Esophagus squamous epithelium (tissue), 5 donors: ENCODE results near the gene FAM241A. TPM values are rescaled to one million over a fixed set of nuclear protein-coding genes. Genes with fewer than 3 reads are reported as not detected.
"Not testable (repeated sequence)": the region's sequence is repeated elsewhere in the genome, so short reads cannot be mapped to it uniquely, and the experiment has no call there.

ENCODE experiments used
- DNase-seq: peaks from one replicate; lab custom pipeline; 2025; lab: John Stamatoyannopoulos, UW
- H3K27ac ChIP-seq, 4 donors: fragments of 200-600 bp; sonication (generic); one replicate each; pipeline ENCODE4 v1.5.1; 2016 to 2019; ENCODE audit warnings: mild to moderate bottlenecking in 1 of 4
- H3K27me3 ChIP-seq, 4 donors: fragments of 200-600 bp; sonication (generic); 1 replicate in 3 of 4; 2 replicates in 1 of 4; pipeline versions ENCODE4 v1.5.1 to v1.6.0; 2017 to 2021; ENCODE audit warnings: antibody characterized with exemption in 1 of 4
- H3K36me3 ChIP-seq, 3 donors: fragments of 200-600 bp; sonication (generic); one replicate each; pipeline ENCODE4 v1.5.1; 2016 to 2019
- H3K4me1 ChIP-seq, 3 donors: fragments of 200-600 bp; sonication (generic); one replicate each; pipeline ENCODE4 v1.5.1; 2017 to 2019
- H3K4me3 ChIP-seq, 4 donors: fragments of 200-600 bp; sonication (generic); 1 replicate in 3 of 4; 2 replicates in 1 of 4; pipeline ENCODE4 v1.5.1; 2016 to 2019; ENCODE audit warnings: mild to moderate bottlenecking in 2 of 4, moderate library complexity in 1 of 4
- H3K9me3 ChIP-seq, 3 donors: fragments of 200-600 bp; sonication (generic); one replicate each; pipeline ENCODE4 v1.5.1; 2016 to 2019
- CTCF ChIP-seq, 6 experiments: fragments of 450-650 bp in 4 of 6; fragments of 200-600 bp in 2 of 6; sonication (generic) in 2 of 6; IDR thresholded peaks; one replicate each; pipeline ENCODE4 v1.5.1; 2016 to 2019; ENCODE audit warnings: antibody characterized with exemption in 6 of 6, mild to moderate bottlenecking in 4 of 6, moderate library complexity in 4 of 6
- POLR2A ChIP-seq, 4 donors: fragments of 450-650 bp; IDR thresholded peaks; one replicate each; pipeline ENCODE4 v1.6.1; 2017; ENCODE audit warnings: antibody characterized with exemption in 4 of 4, mild to moderate bottlenecking in 4 of 4, moderate library complexity in 3 of 4
- WGBS, 2 donors: methylation state at CpG; one replicate each; pipeline ENCODE4 v1.1.5; 2018; 5-methylcytosine and 5-hydroxymethylcytosine counted together
- intact Hi-C: fragments of 100-400 bp; cut with DNase I; formaldehyde crosslinking; loops from one replicate; pipeline ENCODE4 v1.15.0; 2022
- total RNA-seq, 4 donors: library from RNA; depleted of rRNA; stranded (reverse); fragments of >200 nt; gene quantifications; one replicate each; pipeline ENCODE4 v1.1.0, GENCODE V29; 2016
- donor health status: DM: yes; HTN: yes; CAD: no.

The FAM241A gene
- total RNA-seq, 4 donors from 2014 or later = 1.3 to 4.7 (median 4.0) TPM

- no peak for DNase-seq
- no peak overlapping the region for H3K27ac ChIP-seq
- H3K27me3 ChIP-seq = no peaks in the 10 kb centered on the region
- peaks cover 0 to 6% (median 0%) of the 10 kb centered on the region in 3 donors for H3K36me3 ChIP-seq
- peaks cover 0 to 12% (median 0%) of the 10 kb centered on the region in 3 donors for H3K4me1 ChIP-seq
- 43 to 47% methylated on average over 2 of the region's 2 CpGs for WGBS, 2 donors
- intact Hi-C loops = no loop called here
- no peak overlapping the region for H3K4me3 ChIP-seq
- no peak for TF ChIP-seq CTCF (IDR thresholded peaks at IDR 0.05)
- TF ChIP-seq POLR2A (IDR thresholded peaks at IDR 0.05) = no peak
- no peaks in the 10 kb centered on the region for H3K9me3 ChIP-seq
These were observed 31.3 kb downstream of the FAM241A start for GRCh38 chr4:112176596-112176995.

GRCh38 chr4:112178741-112179140, 33.5 kb downstream of the FAM241A start:
- H3K4me1 ChIP-seq, intact Hi-C loops, H3K36me3 ChIP-seq, H3K27me3 ChIP-seq, H3K27ac ChIP-seq, H3K4me3 ChIP-seq, H3K9me3 ChIP-seq, DNase-seq: not testable (repeated sequence)
- 85 to 89% methylated on average over 3 of the region's 3 CpGs for WGBS, 2 donors

GRCh38 chr4:112181358-112182000, 36.2 kb downstream of the FAM241A start:
- no peaks in the 10 kb centered on the region for H3K27me3 ChIP-seq
- no peak overlapping the region for H3K4me3 ChIP-seq
- intact Hi-C loops = no loop called here
- no peak for TF ChIP-seq CTCF (IDR thresholded peaks at IDR 0.05)
- no peak for TF ChIP-seq POLR2A (IDR thresholded peaks at IDR 0.05)
- H3K9me3 ChIP-seq = no peaks in the 10 kb centered on the region
- no peaks in the 10 kb centered on the region for H3K36me3 ChIP-seq
- H3K4me1 ChIP-seq = no peaks in the 10 kb centered on the region
- H3K27ac ChIP-seq = no peak overlapping the region
- 85% methylated on average over 3 of the region's 3 CpGs for WGBS, 2 donors
- no peak for DNase-seq

- intact Hi-C loops = no loop called here
- Histone ChIP-seq H3K9me3 (no peaks in the 10 kb centered on the region), H3K27ac (no peak overlapping the region), H3K27me3 (no peaks in the 10 kb centered on the region), H3K4me1 (no peaks in the 10 kb centered on the region), H3K4me3 (no peak overlapping the region), H3K36me3 (no peaks in the 10 kb centered on the region)
- TF ChIP-seq CTCF (IDR thresholded peaks at IDR 0.05) = no peak
- no peak for TF ChIP-seq POLR2A (IDR thresholded peaks at IDR 0.05)
- DNase-seq = no peak
- WGBS, 2 donors = 79% methylated on average over 3 of the region's 3 CpGs
These were observed 37.4 kb downstream of the FAM241A start for GRCh38 chr4:112182604-112183003.

GRCh38 chr4:112183252-112183651, 38.0 kb downstream of the FAM241A start:
- TF ChIP-seq POLR2A (IDR thresholded peaks at IDR 0.05) (no peak), CTCF (IDR thresholded peaks at IDR 0.05) (no peak)
- Histone ChIP-seq H3K36me3 (no peaks in the 10 kb centered on the region), H3K4me1 (no peaks in the 10 kb centered on the region), H3K27ac (no peak overlapping the region), H3K4me3 (no peak overlapping the region), H3K9me3 (no peaks in the 10 kb centered on the region), H3K27me3 (no peaks in the 10 kb centered on the region)
- 50 to 57% methylated on average over 2 of the region's 2 CpGs for WGBS, 2 donors
- no peak for DNase-seq
- intact Hi-C loops = no loop called here

- no peak for DNase-seq
- no peak for TF ChIP-seq CTCF (IDR thresholded peaks at IDR 0.05)
- TF ChIP-seq POLR2A (IDR thresholded peaks at IDR 0.05) = no peak
- intact Hi-C loops = no loop called here
- no peaks in the 10 kb centered on the region for H3K36me3 ChIP-seq
- H3K4me1 ChIP-seq = no peaks in the 10 kb centered on the region
- no peaks in the 10 kb centered on the region for H3K9me3 ChIP-seq
- H3K27ac ChIP-seq = no peak overlapping the region
- no peaks in the 10 kb centered on the region for H3K27me3 ChIP-seq
- 79 to 100% methylated on average over 1 of the region's 1 CpG for WGBS, 2 donors
- no peak overlapping the region for H3K4me3 ChIP-seq
These were observed 39.2 kb downstream of the FAM241A start for GRCh38 chr4:112184438-112184837.
